Cardiac muscle cell (in vitro differentiated cells and primary cell): ENCODE measurements around the gene PACSIN2. TPM values are rescaled to one million over a fixed set of nuclear protein-coding genes. Genes with fewer than 3 reads are reported as not detected.
A peak's percentile ranks its signal among the peaks of the same experiment; 100 is the strongest.
"Not testable (repeated sequence)": the region's sequence is repeated elsewhere in the genome, so short reads cannot be mapped to it uniquely, and the experiment has no call there.

ENCODE experiments used
- DNase-seq, 2 donors: peaks; one replicate each; pipeline versions ENCODE4 v3.0.0 to v3.0.0-alpha.2; 2010 to 2017; ENCODE audit warnings: low read depth in 1 of 2, low spot score in 1 of 2
- H3K27ac ChIP-seq: fragments of 200-600 bp; sonication (generic); 2 replicates; pipeline ENCODE4 v1.5.1; 2016
- H3K27me3 ChIP-seq: fragments of 200-600 bp; sonication (generic); 2 replicates; pipeline ENCODE4 v1.6.0; 2016; ENCODE audit warnings: control low read depth
- H3K36me3 ChIP-seq: fragments of 200-600 bp; sonication (generic); 2 replicates; pipeline ENCODE4 v1.5.1; 2016; ENCODE audit warnings: control low read depth
- H3K4me1 ChIP-seq: fragments of 200-600 bp; sonication (generic); 2 replicates; pipeline ENCODE4 v1.8.1; 2017; ENCODE audit warnings: low read depth, mild to moderate bottlenecking, mixed run types
- H3K4me3 ChIP-seq: fragments of 200-600 bp; sonication (generic); 2 replicates; pipeline ENCODE4 v1.5.1; 2016; ENCODE audit warnings: mild to moderate bottlenecking
- H3K9me3 ChIP-seq: fragments of 200-600 bp; sonication (generic); 2 replicates; pipeline ENCODE4 v1.5.1; 2017; ENCODE audit warnings: low read depth, mild to moderate bottlenecking, control low read depth
- CTCF ChIP-seq: IDR thresholded peaks from 2 replicates; pipeline ENCODE4 v1.5.1; 2012; ENCODE audit warnings: low read depth, mild to moderate bottlenecking, low read length
- polyA plus RNA-seq: library from polyadenylated mRNA; unstranded; fragments of >200 nt; fragmentation: Nextera tagmentation; extraction: Ambion mirVana; gene quantifications from 2 replicates; pipeline ENCODE4 v1.2.1, GENCODE V29; 2016
- total RNA-seq: library from RNA; depleted of rRNA; stranded (reverse); fragments of >200 nt; gene quantifications from 2 replicates; pipeline ENCODE4 v1.2.3, GENCODE V29; 2016

Gene PACSIN2
- total and polyA plus RNA-seq, 2 experiments from 2014 or later, result 67.7 to 70.5 TPM

DNA sequence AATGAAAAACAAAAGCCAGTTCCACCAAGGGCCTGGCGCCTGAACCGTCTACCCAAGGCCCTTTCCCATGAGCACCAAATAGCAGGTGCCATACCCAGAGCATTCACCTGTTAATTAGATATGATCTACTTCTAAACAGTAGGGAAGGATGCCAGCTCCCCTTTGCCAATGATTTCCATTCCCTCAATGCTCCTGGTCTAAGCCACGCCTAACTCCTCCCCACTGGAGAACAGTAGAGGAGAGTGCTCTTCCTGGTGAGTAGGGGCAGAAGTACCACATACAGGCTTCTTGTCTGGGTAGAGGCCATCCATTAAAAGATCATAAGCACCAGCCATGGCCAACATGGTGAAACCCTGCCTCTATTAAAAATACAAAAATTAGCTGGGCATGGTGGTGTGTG lies 40.7 kb downstream of the PACSIN2 start:
- Histone ChIP-seq H3K27me3 (no peaks in the 10 kb centered on the region), H3K4me1 (peaks cover 12% of the 10 kb centered on the region), H3K9me3 (no peaks in the 10 kb centered on the region), H3K36me3 (no peaks in the 10 kb centered on the region), H3K27ac (no peak overlapping the region), H3K4me3 (no peak overlapping the region)
- no peak for TF ChIP-seq CTCF
- no peak for DNase-seq

DNA sequence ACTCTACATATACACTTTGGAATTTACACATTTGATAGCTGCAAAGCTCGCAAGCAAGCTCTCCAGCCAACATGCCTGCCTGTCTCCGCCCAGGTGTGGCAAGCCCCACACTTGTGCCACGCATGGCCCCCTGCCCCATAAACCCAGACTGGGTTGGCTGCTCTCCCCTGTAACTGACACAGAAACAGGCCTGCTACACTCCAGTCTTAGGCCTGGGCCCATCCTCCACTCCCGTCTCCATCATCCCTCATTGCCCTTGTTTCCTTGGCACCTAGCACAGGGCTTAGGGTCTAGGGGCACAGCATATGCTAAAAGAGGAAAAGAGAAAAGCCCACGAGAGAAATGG lies 41.4 kb downstream of the PACSIN2 start:
- Histone ChIP-seq H3K4me3 (no peak overlapping the region), H3K9me3 (no peaks in the 10 kb centered on the region), H3K27ac (no peak overlapping the region), H3K4me1 (peaks cover 12% of the 10 kb centered on the region), H3K36me3 (no peaks in the 10 kb centered on the region), H3K27me3 (no peaks in the 10 kb centered on the region)
- TF ChIP-seq CTCF, result no peak
- DNase-seq, result no peak

GRCh38 chr22:42972649-42973535 lies 42.1 kb downstream of the PACSIN2 start:
- no peaks in the 10 kb centered on the region for H3K27me3 ChIP-seq
- no peak for TF ChIP-seq CTCF
- H3K27ac ChIP-seq, result no peak overlapping the region
- no peaks in the 10 kb centered on the region for H3K9me3 ChIP-seq
- H3K4me1 ChIP-seq, result peaks cover 8% of the 10 kb centered on the region
- H3K4me3 ChIP-seq, result no peak overlapping the region
- DNase-seq, result no peak
- no peaks in the 10 kb centered on the region for H3K36me3 ChIP-seq

DNA sequence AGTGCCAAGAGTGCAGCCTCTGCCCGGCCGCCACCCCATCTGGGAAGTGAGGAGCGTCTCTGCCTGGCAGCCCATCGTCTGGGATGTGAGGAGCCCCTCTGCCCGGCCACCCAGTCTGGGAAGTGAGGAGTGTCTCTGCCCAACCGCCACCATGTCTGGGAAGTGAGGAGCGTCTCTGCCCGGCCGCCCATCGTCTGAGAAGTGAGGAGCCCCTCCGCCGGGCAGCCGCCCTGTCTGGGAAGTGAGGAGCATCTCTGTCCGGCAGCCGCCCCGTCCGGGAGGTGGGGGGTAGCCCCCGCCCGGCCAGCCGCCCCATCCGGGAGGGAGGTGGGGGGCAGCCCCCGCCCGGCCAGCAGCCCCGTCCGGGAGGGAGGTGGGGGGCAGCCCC lies 43.5 kb downstream of the PACSIN2 start:
- H3K9me3 ChIP-seq, H3K4me1 ChIP-seq, H3K36me3 ChIP-seq, H3K4me3 ChIP-seq, H3K27me3 ChIP-seq, H3K27ac ChIP-seq, DNase-seq: not testable (repeated sequence)

GRCh38 chr22:42970029-42970428 lies 44.9 kb downstream of the PACSIN2 start:
- no peak for DNase-seq
- Histone ChIP-seq H3K36me3 (no peaks in the 10 kb centered on the region), H3K4me1 (peaks cover 8% of the 10 kb centered on the region), H3K4me3 (no peak overlapping the region), H3K27me3 (no peaks in the 10 kb centered on the region), H3K27ac (no peak overlapping the region), H3K9me3 (no peaks in the 10 kb centered on the region)
- TF ChIP-seq CTCF, result no peak

DNA sequence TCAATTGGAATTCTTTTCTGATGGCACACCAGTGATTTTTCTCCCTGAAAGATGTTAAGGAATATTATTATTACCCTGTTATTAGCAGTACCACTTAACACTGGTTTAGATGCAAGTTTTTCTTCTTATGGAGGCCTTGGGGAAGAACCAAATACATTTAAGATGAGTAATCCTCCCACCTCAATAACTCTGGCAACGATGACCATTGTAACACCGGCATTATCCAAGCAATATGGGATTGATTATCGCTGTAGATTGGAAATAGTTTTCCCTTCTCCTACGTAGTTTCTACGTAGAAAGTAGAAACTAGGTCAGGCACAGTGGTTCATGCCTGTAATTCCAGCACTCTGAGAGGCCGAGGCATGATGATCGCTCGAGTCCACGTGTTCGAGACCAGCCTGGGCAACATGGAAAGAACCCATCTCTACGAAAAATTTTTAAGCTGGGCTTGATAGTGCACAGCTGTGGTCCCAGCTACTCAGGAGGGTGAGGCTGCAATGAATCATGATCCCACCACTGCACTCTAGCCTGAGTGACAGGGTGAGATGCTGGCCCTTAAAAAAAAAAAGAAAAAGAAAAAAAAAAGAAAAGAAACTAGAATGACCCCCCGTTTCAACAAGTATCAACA lies 45.5 kb downstream of the PACSIN2 start:
- peak in 1 of 2 donors; percentile 60 for DNase-seq
- H3K27ac ChIP-seq, result no peak overlapping the region

More for the DNA sequence above, 45.5 kb downstream of the PACSIN2 start:
- Histone ChIP-seq H3K9me3 (no peaks in the 10 kb centered on the region), H3K4me1 (peaks cover 10% of the 10 kb centered on the region), H3K4me3 (no peak overlapping the region), H3K36me3 (no peaks in the 10 kb centered on the region), H3K27me3 (no peaks in the 10 kb centered on the region)
- TF ChIP-seq CTCF, result no peak
